ENCODE measurements around the gene ATXN1L. TPM values are rescaled to one million over a fixed set of nuclear protein-coding genes. Genes with fewer than 3 reads are reported as not detected.

Gene ATXN1L, protein sequence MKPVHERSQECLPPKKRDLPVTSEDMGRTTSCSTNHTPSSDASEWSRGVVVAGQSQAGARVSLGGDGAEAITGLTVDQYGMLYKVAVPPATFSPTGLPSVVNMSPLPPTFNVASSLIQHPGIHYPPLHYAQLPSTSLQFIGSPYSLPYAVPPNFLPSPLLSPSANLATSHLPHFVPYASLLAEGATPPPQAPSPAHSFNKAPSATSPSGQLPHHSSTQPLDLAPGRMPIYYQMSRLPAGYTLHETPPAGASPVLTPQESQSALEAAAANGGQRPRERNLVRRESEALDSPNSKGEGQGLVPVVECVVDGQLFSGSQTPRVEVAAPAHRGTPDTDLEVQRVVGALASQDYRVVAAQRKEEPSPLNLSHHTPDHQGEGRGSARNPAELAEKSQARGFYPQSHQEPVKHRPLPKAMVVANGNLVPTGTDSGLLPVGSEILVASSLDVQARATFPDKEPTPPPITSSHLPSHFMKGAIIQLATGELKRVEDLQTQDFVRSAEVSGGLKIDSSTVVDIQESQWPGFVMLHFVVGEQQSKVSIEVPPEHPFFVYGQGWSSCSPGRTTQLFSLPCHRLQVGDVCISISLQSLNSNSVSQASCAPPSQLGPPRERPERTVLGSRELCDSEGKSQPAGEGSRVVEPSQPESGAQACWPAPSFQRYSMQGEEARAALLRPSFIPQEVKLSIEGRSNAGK
- total RNA-seq (10 to 100 TPM; 14.3 to 24.2 (median 19.8) TPM), polyA plus RNA-seq (10 to 100 TPM in 1 of 2 donors, 1 to 10 TPM in 1; 6.9 to 16.5 TPM)
- long read RNA-seq, donor 1: 0 reads
- long read RNA-seq, donor 2, full-length matches to known transcripts: 4 of 4 reads
- long read RNA-seq, donor 2, partial matches to known transcripts: 0 of 4 reads
- long read RNA-seq, donor 2, other reads (novel, unspliced or antisense): 0 of 4 reads
- long read RNA-seq, donor 3, partial matches to known transcripts: 0 of 1 reads
- long read RNA-seq, donor 3, other reads (novel, unspliced or antisense): 0 of 1 reads

DNA sequence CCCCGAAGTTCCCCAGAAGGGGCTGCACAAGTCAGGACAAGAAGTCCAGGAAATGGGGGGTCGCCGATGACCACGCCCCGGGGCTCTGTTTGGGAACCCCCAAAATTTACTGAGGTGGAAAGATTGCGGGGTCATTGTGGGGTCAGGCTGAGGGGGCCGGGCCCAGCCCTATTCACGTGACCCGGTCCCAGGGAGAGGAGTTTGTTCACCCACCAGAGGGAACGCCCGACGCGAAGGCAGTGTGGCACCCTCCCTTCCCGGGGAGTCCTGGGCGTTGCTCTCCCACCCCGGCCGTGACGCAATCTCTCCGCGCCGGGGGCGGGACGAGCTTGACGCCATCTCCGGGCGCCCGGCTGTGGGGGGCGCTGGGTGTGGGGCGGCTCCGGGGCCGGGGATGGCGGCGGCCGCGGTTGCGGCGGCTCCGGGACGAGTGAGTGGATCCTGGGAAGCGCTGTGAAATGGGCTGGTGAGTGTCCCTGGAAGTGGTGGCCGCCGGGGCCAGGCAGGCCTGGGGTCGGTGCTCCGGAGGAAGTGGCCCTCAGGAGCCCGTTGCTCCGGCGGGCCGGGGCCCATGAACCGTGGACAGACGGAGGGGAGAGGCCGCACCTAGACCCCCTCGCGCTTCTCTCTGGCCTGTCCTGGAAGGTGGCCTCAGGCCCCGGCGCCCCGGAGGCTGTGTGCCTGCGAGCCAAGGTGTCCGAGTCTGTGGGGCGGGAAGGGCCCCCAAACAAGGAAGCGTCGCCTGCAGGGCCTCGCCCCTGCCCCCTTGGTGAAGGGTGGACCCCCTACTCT is at the start of gene ATXN1L:
Gene ATXN1L (plus strand): TSS at position 338 of the 792 bp plus-strand sequence. CDS start 3,765 bp downstream, outside the sequence.
- intact Hi-C loops (cut with DNase I): loop anchor here in 8 of 10 donors (1.0 to 5.0 kb wide), 5 partner anchors 34 to 39 kb away; partner anchors contain the start of genes AP1G1 (in 4 of the 8) and ZNF821 (in 2 of the 8)
- TF ChIP-seq, protein P1, sequence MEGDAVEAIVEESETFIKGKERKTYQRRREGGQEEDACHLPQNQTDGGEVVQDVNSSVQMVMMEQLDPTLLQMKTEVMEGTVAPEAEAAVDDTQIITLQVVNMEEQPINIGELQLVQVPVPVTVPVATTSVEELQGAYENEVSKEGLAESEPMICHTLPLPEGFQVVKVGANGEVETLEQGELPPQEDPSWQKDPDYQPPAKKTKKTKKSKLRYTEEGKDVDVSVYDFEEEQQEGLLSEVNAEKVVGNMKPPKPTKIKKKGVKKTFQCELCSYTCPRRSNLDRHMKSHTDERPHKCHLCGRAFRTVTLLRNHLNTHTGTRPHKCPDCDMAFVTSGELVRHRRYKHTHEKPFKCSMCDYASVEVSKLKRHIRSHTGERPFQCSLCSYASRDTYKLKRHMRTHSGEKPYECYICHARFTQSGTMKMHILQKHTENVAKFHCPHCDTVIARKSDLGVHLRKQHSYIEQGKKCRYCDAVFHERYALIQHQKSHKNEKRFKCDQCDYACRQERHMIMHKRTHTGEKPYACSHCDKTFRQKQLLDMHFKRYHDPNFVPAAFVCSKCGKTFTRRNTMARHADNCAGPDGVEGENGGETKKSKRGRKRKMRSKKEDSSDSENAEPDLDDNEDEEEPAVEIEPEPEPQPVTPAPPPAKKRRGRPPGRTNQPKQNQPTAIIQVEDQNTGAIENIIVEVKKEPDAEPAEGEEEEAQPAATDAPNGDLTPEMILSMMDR (IDR thresholded peaks at IDR 0.05): peak in 4 of 12 donors; percentile 7 to 30 (median 22)
- TF ChIP-seq POLR2A (IDR thresholded peaks at IDR 0.05): peak; percentile 45 to 85
- Histone ChIP-seq H3K27ac (peak within 1 kb of the TSS; percentile 57 to 97 (median 90)), H3K4me1 (peaks cover 0 to 38% (median 17%) of the 10 kb centered on the region in 12 donors), H3K4me3 (peak within 1 kb of the TSS; percentile 72 to 100 (median 92)), H3K36me3 (peaks cover 0 to 33% (median 28%) of the 10 kb centered on the region in 9 donors), H3K9me3 (no peaks in the 10 kb centered on the region), H3K27me3 (no peaks in the 10 kb centered on the region)
- peak; percentile 95 to 98 (median 97) for ATAC-seq
- WGBS, 4 donors: 1% methylated on average over 23 to 62 of the region's 62 CpGs
- peak; percentile 91 to 95 (median 93) for DNase-seq

DNA sequence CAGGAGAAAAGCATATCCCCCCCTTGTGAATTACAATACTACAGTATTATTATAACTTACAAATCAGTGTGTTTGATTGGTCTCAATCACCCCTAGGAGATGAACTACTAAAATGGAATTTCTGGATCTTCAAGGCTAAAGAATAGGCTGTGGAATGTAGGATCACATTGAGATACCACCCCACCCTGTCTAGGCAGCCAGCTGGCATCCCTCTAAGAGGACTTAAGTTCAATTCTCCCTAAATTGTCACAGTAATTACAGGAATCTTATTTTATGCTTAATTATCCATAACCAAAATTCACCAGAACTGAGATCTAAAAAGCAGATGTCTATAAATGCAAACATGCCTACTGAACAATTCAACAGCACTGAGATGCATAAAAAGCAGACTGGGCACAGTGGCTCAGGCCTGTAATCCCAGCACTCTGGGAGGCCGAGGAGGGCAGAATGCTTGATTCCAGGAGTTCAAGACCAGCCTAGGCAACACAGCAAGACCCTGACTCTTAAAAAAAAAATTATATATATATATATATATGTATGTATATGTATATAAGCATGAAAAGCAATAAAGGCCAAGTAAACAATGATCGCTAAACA is 49.2 kb upstream of the ATXN1L start:
- Histone ChIP-seq H3K27ac (no peak overlapping the region), H3K36me3 (peaks cover 0 to 57% (median 39%) of the 10 kb centered on the region in 9 donors), H3K4me1 (peaks cover 0 to 47% (median 17%) of the 10 kb centered on the region in 12 donors), H3K9me3 (no peaks in the 10 kb centered on the region), H3K27me3 (no peaks in the 10 kb centered on the region), H3K4me3 (no peak overlapping the region)
- intact Hi-C loops (cut with DNase I): no loop called here
- ATAC-seq (no peak), DNase-seq (no peak)
- TF ChIP-seq, protein P1 (IDR thresholded peaks at IDR 0.05): no peak
- no peak for TF ChIP-seq POLR2A (IDR thresholded peaks at IDR 0.05)
- WGBS, 4 donors: 92 to 99% (median 97%) methylated on average over 2 of the region's 2 CpGs

DNA sequence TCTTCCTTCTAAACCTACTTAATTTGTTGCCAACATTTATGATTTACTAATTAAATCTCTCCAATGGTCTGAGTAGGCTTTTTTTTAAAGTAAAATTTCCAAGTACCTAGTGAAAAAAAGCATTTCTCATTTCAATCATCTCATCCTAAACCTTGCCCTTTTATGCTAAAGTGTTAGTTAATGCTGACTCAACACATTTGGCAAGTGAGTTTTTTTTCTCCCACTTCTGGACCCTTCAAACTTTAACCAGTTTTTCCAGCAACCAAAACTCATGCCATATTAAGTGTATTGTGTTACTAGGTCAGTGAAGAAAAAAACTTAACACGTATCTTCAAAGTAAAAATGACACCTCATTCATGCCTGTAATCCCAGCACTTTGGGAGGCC is 42.5 kb upstream of the ATXN1L start:
- no peak for ATAC-seq
- no peak for TF ChIP-seq POLR2A (IDR thresholded peaks at IDR 0.05)
- TF ChIP-seq, protein P1 (IDR thresholded peaks at IDR 0.05): no peak
- peaks cover 4 to 37% (median 27%) of the 10 kb centered on the region in 12 donors for H3K4me1 ChIP-seq
- H3K27ac ChIP-seq: no peak overlapping the region
- no peaks in the 10 kb centered on the region for H3K9me3 ChIP-seq
- WGBS, 4 donors: 84 to 98% (median 94%) methylated on average over 1 of the region's 1 CpG
- H3K27me3 ChIP-seq: no peaks in the 10 kb centered on the region
- no peak overlapping the region for H3K4me3 ChIP-seq
- intact Hi-C loops (cut with DNase I): loop anchor here in 3 of 10 donors (10.0 kb wide), 2 partner anchors 82 to 92 kb away; partner anchors contain the start of genes IST1 (in 2 of the 3) and ZNF821 (in 1 of the 3)
- DNase-seq: no peak
- H3K36me3 ChIP-seq: peaks cover 0 to 68% (median 55%) of the 10 kb centered on the region in 9 donors
